Measurements from ENCODE around the gene ITGA1. TPM values are rescaled to one million over a fixed set of nuclear protein-coding genes. Genes with fewer than 3 reads are reported as not detected.
"Not testable (repeated sequence)": the region's sequence is repeated elsewhere in the genome, so short reads cannot be mapped to it uniquely, and the experiment has no call there.

ITGA1 gene
- total and polyA plus RNA-seq, 9 donors = 4.9 to 41.2 (median 14.7) TPM

DNA sequence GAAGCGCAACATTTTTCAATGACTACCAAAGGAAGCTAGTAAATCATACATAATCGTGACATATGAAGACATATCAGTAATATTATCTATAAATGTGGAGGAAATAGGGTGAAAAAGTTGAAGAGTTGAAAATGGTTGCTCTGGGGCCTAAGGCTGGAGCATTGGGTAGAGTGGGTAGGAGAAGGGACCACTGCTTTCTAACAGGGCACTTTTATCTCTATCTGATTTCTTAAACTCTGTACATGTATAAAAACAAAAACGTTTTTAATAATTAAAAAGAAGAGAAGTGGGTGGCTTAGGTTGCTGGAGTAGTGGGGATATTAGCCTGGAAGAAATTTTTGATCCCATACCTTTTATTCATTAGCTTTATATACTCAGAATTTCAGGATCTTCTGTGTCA, 44.2 kb upstream of the ITGA1 start:
- Histone ChIP-seq H3K36me3 (no peaks in the 10 kb centered on the region), H3K27ac (no peak overlapping the region), H3K4me1 (ENCODE audit: insufficient read depth) (no peaks in the 10 kb centered on the region), H3K9me3 (no peaks in the 10 kb centered on the region), H3K27me3 (no peaks in the 10 kb centered on the region), H3K4me3 (no peak overlapping the region)
- TF ChIP-seq EP300 (IDR thresholded peaks at IDR 0.05) (no peak), POLR2A (IDR thresholded peaks at IDR 0.05) (no peak)
- TF ChIP-seq, protein P1, sequence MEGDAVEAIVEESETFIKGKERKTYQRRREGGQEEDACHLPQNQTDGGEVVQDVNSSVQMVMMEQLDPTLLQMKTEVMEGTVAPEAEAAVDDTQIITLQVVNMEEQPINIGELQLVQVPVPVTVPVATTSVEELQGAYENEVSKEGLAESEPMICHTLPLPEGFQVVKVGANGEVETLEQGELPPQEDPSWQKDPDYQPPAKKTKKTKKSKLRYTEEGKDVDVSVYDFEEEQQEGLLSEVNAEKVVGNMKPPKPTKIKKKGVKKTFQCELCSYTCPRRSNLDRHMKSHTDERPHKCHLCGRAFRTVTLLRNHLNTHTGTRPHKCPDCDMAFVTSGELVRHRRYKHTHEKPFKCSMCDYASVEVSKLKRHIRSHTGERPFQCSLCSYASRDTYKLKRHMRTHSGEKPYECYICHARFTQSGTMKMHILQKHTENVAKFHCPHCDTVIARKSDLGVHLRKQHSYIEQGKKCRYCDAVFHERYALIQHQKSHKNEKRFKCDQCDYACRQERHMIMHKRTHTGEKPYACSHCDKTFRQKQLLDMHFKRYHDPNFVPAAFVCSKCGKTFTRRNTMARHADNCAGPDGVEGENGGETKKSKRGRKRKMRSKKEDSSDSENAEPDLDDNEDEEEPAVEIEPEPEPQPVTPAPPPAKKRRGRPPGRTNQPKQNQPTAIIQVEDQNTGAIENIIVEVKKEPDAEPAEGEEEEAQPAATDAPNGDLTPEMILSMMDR (IDR thresholded peaks at IDR 0.05) = no peak
- DNase-seq = no peak
- intact Hi-C loops (cut with DNase I) = no loop called here
- WGBS, 3 donors = 63 to 67% (median 63%) methylated on average over 3 of the region's 3 CpGs

DNA sequence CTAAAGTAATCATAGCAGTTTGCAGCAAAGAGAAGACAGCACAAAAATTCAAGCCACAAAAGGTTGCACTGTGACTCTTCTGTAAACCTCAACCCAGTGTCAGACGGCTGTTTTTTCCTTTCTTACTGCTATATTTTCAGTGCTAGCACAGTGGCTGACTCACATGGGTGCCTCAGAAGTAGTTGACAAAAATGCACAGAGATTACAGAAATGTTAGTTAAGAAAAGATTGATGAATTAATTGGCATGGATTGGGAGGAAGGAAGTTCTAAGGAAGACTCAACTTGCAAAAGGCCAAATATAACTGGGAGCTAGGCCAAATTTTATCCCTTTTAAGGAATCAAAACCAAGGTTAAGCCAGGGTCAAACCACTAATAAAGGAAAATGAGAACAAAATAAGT, 43.7 kb upstream of the ITGA1 start:
- H3K4me3 ChIP-seq = no peak overlapping the region
- H3K27me3 ChIP-seq = no peaks in the 10 kb centered on the region
- no peaks in the 10 kb centered on the region for H3K36me3 ChIP-seq
- no peak for DNase-seq
- no peak for TF ChIP-seq EP300 (IDR thresholded peaks at IDR 0.05)
- TF ChIP-seq POLR2A (IDR thresholded peaks at IDR 0.05) = no peak
- TF ChIP-seq, protein P1 (IDR thresholded peaks at IDR 0.05) = no peak
- H3K27ac ChIP-seq = no peak overlapping the region
- no peaks in the 10 kb centered on the region for H3K4me1 ChIP-seq (ENCODE audit: insufficient read depth)
- 12 to 25% (median 19%) methylated on average over 1 of the region's 1 CpG for WGBS, 3 donors
- intact Hi-C loops (cut with DNase I) = no loop called here
- no peaks in the 10 kb centered on the region for H3K9me3 ChIP-seq

DNA sequence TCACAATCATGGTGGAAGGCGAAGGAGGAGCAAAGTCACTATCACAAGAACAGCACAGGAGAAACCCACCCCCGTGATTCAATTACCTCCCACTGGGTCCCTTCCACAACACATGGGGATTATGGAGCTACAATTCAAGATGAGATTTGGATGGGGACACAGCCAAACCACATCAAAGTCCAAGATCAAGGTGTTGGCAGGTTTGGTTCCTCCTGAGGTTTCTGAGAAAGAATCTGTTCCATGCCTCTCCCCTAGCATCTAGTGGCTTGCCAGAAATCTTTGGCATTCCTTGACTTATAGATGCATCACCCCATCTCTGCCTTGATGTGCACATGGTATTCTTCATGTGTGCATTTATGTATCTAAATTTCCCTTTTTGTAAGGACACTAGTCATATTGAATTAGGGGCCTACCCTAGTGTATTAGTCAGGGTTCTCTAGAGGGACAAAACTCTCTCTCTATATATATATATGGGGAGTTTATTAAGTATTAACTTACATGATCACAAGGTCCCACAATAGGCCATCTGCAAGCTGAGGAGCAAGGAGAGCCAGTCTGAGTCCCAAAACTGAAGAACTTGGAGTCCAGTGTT, 42.8 kb upstream of the ITGA1 start:
- H3K9me3 ChIP-seq; H3K4me1 ChIP-seq (ENCODE audit: insufficient read depth); DNase-seq; H3K4me3 ChIP-seq; intact Hi-C loops (cut with DNase I); H3K27ac ChIP-seq; H3K27me3 ChIP-seq; H3K36me3 ChIP-seq: not testable (repeated sequence)
- WGBS, 3 donors = 78 to 88% (median 84%) methylated on average over 2 of the region's 2 CpGs

DNA sequence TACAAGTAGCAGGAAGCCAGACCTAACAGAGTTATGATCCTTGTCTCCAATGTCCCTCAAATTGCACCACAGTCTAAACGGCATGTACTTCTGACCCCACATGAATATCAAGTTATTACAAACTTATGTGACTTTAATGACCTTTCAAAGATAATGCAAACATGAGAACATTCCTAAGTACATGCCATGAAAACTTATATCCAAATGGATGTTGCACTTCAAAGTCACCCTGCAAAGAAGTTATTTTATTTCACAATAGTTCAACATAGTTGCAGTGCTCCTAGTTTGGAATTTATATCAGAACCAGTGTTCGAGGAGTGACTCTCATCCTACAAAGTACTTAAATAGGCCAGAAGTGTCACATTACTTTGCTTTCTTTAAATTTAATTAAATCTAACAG, 41.2 kb upstream of the ITGA1 start:
- no peaks in the 10 kb centered on the region for H3K36me3 ChIP-seq
- TF ChIP-seq EP300 (IDR thresholded peaks at IDR 0.05) (no peak), POLR2A (IDR thresholded peaks at IDR 0.05) (no peak)
- TF ChIP-seq, protein P1 (IDR thresholded peaks at IDR 0.05) = no peak
- no peak for DNase-seq
- intact Hi-C loops (cut with DNase I) = no loop called here
- H3K9me3 ChIP-seq = no peaks in the 10 kb centered on the region
- no peak overlapping the region for H3K4me3 ChIP-seq
- WGBS, 3 donors = 56 to 66% (median 57%) methylated on average over 2 of the region's 2 CpGs
- H3K27ac ChIP-seq = no peak overlapping the region
- no peaks in the 10 kb centered on the region for H3K27me3 ChIP-seq
- no peaks in the 10 kb centered on the region for H3K4me1 ChIP-seq (ENCODE audit: insufficient read depth)

DNA sequence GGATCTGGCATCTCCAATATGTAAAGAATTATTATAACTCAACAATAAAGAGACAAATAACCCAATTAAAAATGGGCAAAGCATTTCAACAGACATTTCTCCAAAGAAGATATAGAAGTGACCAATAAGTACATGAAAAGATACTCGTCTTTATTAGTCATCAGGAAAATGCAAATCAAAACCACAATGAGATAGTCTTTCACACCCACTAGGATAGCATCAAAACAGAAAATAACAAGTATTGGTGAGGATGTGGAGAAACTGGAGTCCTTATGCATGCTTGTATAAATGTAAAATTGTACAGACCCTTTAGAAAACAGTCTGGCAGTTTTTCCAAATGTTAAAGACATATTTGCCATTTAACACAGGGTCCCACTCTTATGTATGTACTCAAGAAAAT, 39.1 kb upstream of the ITGA1 start:
- no peaks in the 10 kb centered on the region for H3K9me3 ChIP-seq
- 28 to 61% (median 38%) methylated on average over 1 of the region's 1 CpG for WGBS, 3 donors
- TF ChIP-seq EP300 (IDR thresholded peaks at IDR 0.05) (no peak), POLR2A (IDR thresholded peaks at IDR 0.05) (no peak)
- TF ChIP-seq, protein P1 (IDR thresholded peaks at IDR 0.05) = no peak
- DNase-seq = no peak
- no peaks in the 10 kb centered on the region for H3K36me3 ChIP-seq
- no peak overlapping the region for H3K27ac ChIP-seq
- H3K4me3 ChIP-seq = no peak overlapping the region
- intact Hi-C loops (cut with DNase I) = no loop called here
- H3K27me3 ChIP-seq = no peaks in the 10 kb centered on the region
- no peaks in the 10 kb centered on the region for H3K4me1 ChIP-seq (ENCODE audit: insufficient read depth)
